Activated naive CD4-positive, alpha-beta T cell treated with anti-CD3 and anti-CD28 coated beads, Interleukin-2, amount 50 U/mL, for 24 hours (primary cell): ENCODE data around the gene AGBL1.

Source experiments
- H3K27ac Mint-ChIP-seq: one replicate; pipeline ENCODE4 v1.8.0; 2021; ENCODE audit warnings: mild to moderate bottlenecking, mixed read lengths
- H3K27me3 Mint-ChIP-seq: one replicate; pipeline ENCODE4 v1.8.0; 2021; ENCODE audit warnings: mixed read lengths
- H3K36me3 Mint-ChIP-seq: one replicate; pipeline ENCODE4 v1.8.0; 2021; ENCODE audit warnings: mixed read lengths
- H3K4me1 Mint-ChIP-seq: one replicate; pipeline ENCODE4 v1.8.0; 2021; ENCODE audit warnings: mixed read lengths
- H3K4me3 Mint-ChIP-seq: one replicate; pipeline ENCODE4 v1.8.0; 2021; ENCODE audit warnings: mild to moderate bottlenecking, mixed read lengths
- H3K9me3 Mint-ChIP-seq: one replicate; pipeline ENCODE4 v1.8.0; 2021; ENCODE audit warnings: mixed read lengths

AGBL1 gene

DNA sequence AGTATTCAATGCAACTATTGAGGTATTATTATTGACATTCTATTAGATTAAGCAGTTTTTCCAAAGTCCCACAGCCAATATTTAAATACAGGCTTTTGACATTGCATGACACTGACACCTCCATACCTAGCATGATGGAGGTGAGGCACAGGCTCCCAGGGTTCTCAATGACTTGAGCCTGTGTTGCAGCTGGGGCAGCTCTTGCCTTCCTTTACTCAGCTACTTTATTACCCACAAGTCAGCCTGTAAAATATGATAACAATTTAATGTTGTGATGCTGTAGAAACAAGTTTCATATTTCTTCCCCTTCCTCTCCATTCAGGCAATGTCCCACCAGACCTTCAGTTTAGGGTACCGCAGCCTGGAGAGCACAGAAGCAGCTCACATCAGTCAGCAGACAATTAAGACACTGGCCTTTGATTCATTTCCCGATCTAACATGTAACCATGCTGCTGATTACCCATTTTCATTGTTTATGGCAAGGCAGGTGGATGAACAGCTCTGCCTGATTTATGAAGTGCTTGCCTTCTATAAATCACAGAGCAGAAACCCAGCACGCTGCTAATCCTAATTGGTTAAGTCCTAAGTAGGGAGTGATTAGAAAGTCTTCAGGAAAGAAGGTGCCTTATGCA, 826.1 kb downstream of the AGBL1 start:
- Mint-ChIP-seq H3K27me3 (peaks cover 19% of the 10 kb centered on the region), H3K4me1 (no peaks in the 10 kb centered on the region), H3K9me3 (no peaks in the 10 kb centered on the region), H3K4me3 (no peak overlapping the region), H3K27ac (no peak overlapping the region), H3K36me3 (no peaks in the 10 kb centered on the region)

GRCh38 chr15:86906376-86906775, 826.7 kb downstream of the AGBL1 start:
- H3K9me3 Mint-ChIP-seq = no peaks in the 10 kb centered on the region
- H3K4me3 Mint-ChIP-seq = no peak overlapping the region
- H3K27ac Mint-ChIP-seq = no peak overlapping the region
- no peaks in the 10 kb centered on the region for H3K4me1 Mint-ChIP-seq
- no peaks in the 10 kb centered on the region for H3K36me3 Mint-ChIP-seq
- H3K27me3 Mint-ChIP-seq = peaks cover 19% of the 10 kb centered on the region

DNA sequence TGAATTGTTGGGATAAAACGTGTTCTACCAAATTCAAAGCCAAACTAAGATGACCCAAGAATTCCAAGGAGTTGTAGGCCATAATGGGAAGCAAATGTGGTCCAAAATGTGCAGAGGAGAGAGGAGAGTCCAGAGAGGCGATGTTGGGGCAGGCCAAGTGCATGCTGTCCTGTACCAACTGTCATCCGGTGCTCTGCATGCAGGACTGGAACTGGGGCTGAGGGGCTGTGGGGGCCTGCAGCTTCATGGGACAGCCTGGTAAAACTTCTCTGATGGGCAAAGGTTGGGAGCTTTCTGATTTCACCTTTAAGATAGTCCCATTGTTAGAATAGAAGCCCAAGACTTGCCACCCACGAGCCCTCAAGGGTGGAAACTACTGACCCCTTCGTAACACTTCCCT, 831.4 kb downstream of the AGBL1 start:
- Mint-ChIP-seq H3K27me3 (peaks cover 5% of the 10 kb centered on the region), H3K36me3 (no peaks in the 10 kb centered on the region), H3K27ac (no peak overlapping the region), H3K9me3 (no peaks in the 10 kb centered on the region), H3K4me1 (no peaks in the 10 kb centered on the region), H3K4me3 (no peak overlapping the region)

GRCh38 chr15:86912661-86913060, 833.0 kb downstream of the AGBL1 start:
- Mint-ChIP-seq H3K27ac (no peak overlapping the region), H3K4me1 (no peaks in the 10 kb centered on the region), H3K9me3 (no peaks in the 10 kb centered on the region), H3K36me3 (no peaks in the 10 kb centered on the region), H3K27me3 (peaks cover under 1% of the 10 kb centered on the region), H3K4me3 (no peak overlapping the region)

DNA sequence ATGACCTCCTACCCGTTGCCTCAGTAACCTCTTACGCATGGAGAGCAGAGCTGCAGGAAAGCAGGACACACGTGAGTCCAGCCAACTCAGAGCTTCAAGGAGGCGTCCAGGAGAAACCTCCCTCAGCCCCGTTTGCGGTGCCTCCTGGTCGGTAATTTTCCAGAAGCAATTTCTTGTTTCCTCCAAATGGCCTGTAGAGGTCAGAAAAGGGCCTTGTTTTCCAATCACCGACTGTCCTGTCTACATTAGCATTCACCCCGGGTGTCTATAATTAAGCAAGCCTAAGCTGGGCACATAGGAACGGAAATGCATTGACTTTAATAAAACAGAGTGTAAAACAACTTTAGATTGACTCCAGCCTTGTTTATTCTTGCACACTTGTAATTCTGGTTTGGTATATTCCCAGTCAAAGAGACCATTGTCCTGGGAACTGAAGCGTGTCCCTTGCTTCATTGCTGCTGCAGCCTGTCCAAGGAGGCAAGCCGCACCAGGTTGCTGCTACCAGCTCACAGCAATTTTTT, 836.2 kb downstream of the AGBL1 start:
- H3K4me1 Mint-ChIP-seq = no peaks in the 10 kb centered on the region
- H3K27ac Mint-ChIP-seq = no peak overlapping the region
- no peak overlapping the region for H3K4me3 Mint-ChIP-seq
- H3K36me3 Mint-ChIP-seq = no peaks in the 10 kb centered on the region
- H3K9me3 Mint-ChIP-seq = no peaks in the 10 kb centered on the region
- no peaks in the 10 kb centered on the region for H3K27me3 Mint-ChIP-seq

GRCh38 chr15:86916671-86917360, 837.1 kb downstream of the AGBL1 start:
- no peaks in the 10 kb centered on the region for H3K36me3 Mint-ChIP-seq
- no peaks in the 10 kb centered on the region for H3K27me3 Mint-ChIP-seq
- H3K4me3 Mint-ChIP-seq = no peak overlapping the region
- H3K27ac Mint-ChIP-seq = no peak overlapping the region
- no peaks in the 10 kb centered on the region for H3K4me1 Mint-ChIP-seq
- H3K9me3 Mint-ChIP-seq = no peaks in the 10 kb centered on the region

- H3K9me3 Mint-ChIP-seq = no peaks in the 10 kb centered on the region
- no peaks in the 10 kb centered on the region for H3K27me3 Mint-ChIP-seq
- no peaks in the 10 kb centered on the region for H3K4me1 Mint-ChIP-seq
Observed at GRCh38 chr15:86917361-86917671, 837.6 kb downstream of the AGBL1 start.

DNA sequence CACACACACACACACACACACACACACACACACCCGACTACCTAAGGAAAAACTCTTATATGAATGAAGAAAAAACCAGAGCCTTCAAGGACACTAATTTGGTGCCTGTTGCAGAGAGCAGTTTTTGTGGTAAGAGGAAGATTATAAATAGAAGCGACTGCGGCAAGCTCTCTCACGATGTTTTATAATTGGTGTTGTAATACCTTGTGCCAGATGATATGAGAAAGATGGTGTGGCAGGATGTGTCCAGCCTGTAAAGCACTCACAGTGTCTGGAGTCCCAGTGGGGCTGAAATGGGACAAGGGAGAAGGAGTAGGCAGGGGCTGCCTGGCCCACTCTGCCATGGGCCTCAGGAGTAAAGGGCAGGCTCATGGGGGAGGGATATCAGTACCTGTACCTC, 839.9 kb downstream of the AGBL1 start:
- Mint-ChIP-seq H3K27ac (no peak overlapping the region), H3K4me3 (no peak overlapping the region), H3K36me3 (no peaks in the 10 kb centered on the region), H3K9me3 (no peaks in the 10 kb centered on the region), H3K4me1 (no peaks in the 10 kb centered on the region), H3K27me3 (no peaks in the 10 kb centered on the region)

More at GRCh38 chr15:86917361-86917671, 837.6 kb downstream of the AGBL1 start:
- H3K27ac Mint-ChIP-seq = no peak overlapping the region
- H3K4me3 Mint-ChIP-seq = no peak overlapping the region
- no peaks in the 10 kb centered on the region for H3K36me3 Mint-ChIP-seq

DNA sequence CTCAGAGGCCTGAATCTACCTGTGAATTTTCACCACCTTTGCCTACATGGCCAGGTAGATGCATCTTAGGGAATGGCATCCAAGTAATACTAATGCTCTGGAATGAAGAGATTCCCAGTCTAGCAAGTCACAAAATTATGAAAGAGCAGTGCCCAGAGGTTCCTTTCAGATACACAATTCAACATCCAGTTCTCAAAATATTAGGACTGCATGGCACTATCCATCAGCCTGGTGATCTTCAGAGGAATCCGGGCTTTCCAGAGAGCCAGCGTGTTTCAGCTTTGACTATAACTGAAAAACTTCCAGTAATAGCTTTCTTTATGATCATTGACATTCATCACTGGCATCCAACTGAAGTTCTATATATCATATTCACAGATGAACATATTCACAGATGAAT, 849.8 kb downstream of the AGBL1 start:
- no peaks in the 10 kb centered on the region for H3K27me3 Mint-ChIP-seq
- no peaks in the 10 kb centered on the region for H3K36me3 Mint-ChIP-seq
- no peaks in the 10 kb centered on the region for H3K9me3 Mint-ChIP-seq
- no peak overlapping the region for H3K4me3 Mint-ChIP-seq
- H3K27ac Mint-ChIP-seq = no peak overlapping the region
- H3K4me1 Mint-ChIP-seq = no peaks in the 10 kb centered on the region

- Mint-ChIP-seq H3K27ac (no peak overlapping the region), H3K36me3 (no peaks in the 10 kb centered on the region), H3K9me3 (no peaks in the 10 kb centered on the region), H3K4me1 (no peaks in the 10 kb centered on the region), H3K27me3 (peaks cover 2% of the 10 kb centered on the region), H3K4me3 (no peak overlapping the region)
Observed at GRCh38 chr15:86932456-86932855, 852.8 kb downstream of the AGBL1 start.

GRCh38 chr15:86935841-86936240, 856.2 kb downstream of the AGBL1 start:
- Mint-ChIP-seq H3K4me3 (no peak overlapping the region), H3K27me3 (peaks cover 2% of the 10 kb centered on the region), H3K4me1 (no peaks in the 10 kb centered on the region), H3K9me3 (no peaks in the 10 kb centered on the region), H3K36me3 (no peaks in the 10 kb centered on the region), H3K27ac (no peak overlapping the region)

GRCh38 chr15:86942285-86942684, 862.6 kb downstream of the AGBL1 start:
- H3K27ac Mint-ChIP-seq = no peak overlapping the region
- no peaks in the 10 kb centered on the region for H3K9me3 Mint-ChIP-seq
- no peak overlapping the region for H3K4me3 Mint-ChIP-seq
- H3K4me1 Mint-ChIP-seq = no peaks in the 10 kb centered on the region
- H3K27me3 Mint-ChIP-seq = peaks cover 4% of the 10 kb centered on the region
- H3K36me3 Mint-ChIP-seq = no peaks in the 10 kb centered on the region

- Mint-ChIP-seq H3K4me3 (no peak overlapping the region), H3K27me3 (peaks cover 6% of the 10 kb centered on the region), H3K27ac (no peak overlapping the region), H3K4me1 (no peaks in the 10 kb centered on the region), H3K9me3 (no peaks in the 10 kb centered on the region), H3K36me3 (no peaks in the 10 kb centered on the region)
Observed at GRCh38 chr15:86948719-86949118, 869.0 kb downstream of the AGBL1 start.

GRCh38 chr15:86959254-86959653, 879.6 kb downstream of the AGBL1 start:
- H3K27me3 Mint-ChIP-seq = peaks cover 5% of the 10 kb centered on the region
- no peaks in the 10 kb centered on the region for H3K36me3 Mint-ChIP-seq
- no peaks in the 10 kb centered on the region for H3K9me3 Mint-ChIP-seq
- H3K4me1 Mint-ChIP-seq = no peaks in the 10 kb centered on the region
- no peak overlapping the region for H3K27ac Mint-ChIP-seq
- H3K4me3 Mint-ChIP-seq = no peak overlapping the region

- Mint-ChIP-seq H3K9me3 (no peaks in the 10 kb centered on the region), H3K27ac (no peak overlapping the region), H3K4me1 (no peaks in the 10 kb centered on the region), H3K36me3 (no peaks in the 10 kb centered on the region), H3K27me3 (peaks cover 4% of the 10 kb centered on the region), H3K4me3 (no peak overlapping the region)
Observed at GRCh38 chr15:86961669-86962068, 882.0 kb downstream of the AGBL1 start.

DNA sequence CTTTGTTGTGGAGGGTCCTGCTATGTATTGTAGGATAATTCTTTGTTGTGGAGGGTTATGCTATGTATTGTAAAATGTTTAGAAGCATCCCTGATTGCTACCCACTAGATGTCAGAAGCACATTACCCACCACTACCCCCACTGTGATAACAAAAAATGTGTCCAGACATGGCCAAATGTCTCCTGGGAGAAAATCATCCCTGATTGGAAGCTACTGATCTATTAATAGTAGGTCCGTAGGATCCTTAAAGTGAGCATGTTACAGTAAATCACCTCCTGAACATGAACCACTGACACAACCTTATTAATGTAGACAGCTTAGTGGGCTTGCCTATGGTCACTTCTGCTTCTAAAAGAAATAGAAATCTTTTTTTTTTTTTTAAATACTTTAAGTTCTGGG, 884.6 kb downstream of the AGBL1 start:
- Mint-ChIP-seq H3K4me3 (no peak overlapping the region), H3K27me3 (peaks cover 4% of the 10 kb centered on the region), H3K9me3 (peaks cover 4% of the 10 kb centered on the region), H3K36me3 (no peaks in the 10 kb centered on the region), H3K4me1 (no peaks in the 10 kb centered on the region), H3K27ac (no peak overlapping the region)

DNA sequence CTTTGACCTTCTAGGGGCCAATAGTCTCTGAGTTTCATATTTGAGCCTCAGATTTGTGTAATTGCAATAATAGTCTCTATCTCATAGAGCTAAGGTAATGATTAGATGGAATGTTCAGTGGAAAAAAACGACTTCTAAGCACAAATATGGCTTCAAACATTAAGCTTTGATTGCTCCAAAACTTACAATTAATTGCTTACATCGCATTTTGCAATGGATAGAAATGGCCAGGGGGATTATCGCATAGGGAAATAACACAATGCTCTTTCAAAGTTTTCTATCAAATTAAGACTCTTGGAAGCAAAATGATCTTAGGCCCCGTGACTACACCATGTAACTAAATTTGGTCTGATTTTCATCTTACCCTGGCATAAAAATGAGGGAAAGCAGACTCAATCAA, 888.6 kb downstream of the AGBL1 start:
- no peak overlapping the region for H3K4me3 Mint-ChIP-seq
- H3K9me3 Mint-ChIP-seq = peaks cover 11% of the 10 kb centered on the region
- no peaks in the 10 kb centered on the region for H3K4me1 Mint-ChIP-seq
- H3K27ac Mint-ChIP-seq = no peak overlapping the region
- H3K27me3 Mint-ChIP-seq = no peaks in the 10 kb centered on the region
- no peaks in the 10 kb centered on the region for H3K36me3 Mint-ChIP-seq
